ENCODE measurements around the gene SETBP1. TPM values are rescaled to one million over a fixed set of nuclear protein-coding genes. Genes with fewer than 3 reads are reported as not detected.
A peak's percentile ranks its signal among the peaks of the same experiment; 100 is the strongest.

Gene SETBP1
- total RNA-seq, 1 experiment from 2014 or later, result 9.6 TPM

GRCh38 chr18:45056926-45057325 is 376.2 kb downstream of the SETBP1 start:
- H3K27me3 Mint-ChIP-seq (ENCODE audit: low read depth), result no peaks in the 10 kb centered on the region
- 0 out of 2 replicates have a peak, but pooled peaks have one; percentile 28 for ATAC-seq
- peaks cover 6% of the 10 kb centered on the region for H3K4me1 Mint-ChIP-seq
- no peaks in the 10 kb centered on the region for H3K9me3 Mint-ChIP-seq
- no peak overlapping the region for H3K4me3 Mint-ChIP-seq
- H3K36me3 Mint-ChIP-seq, result no peaks in the 10 kb centered on the region
- no peak overlapping the region for H3K27ac Mint-ChIP-seq
- TF ChIP-seq OVOL2 (CRISPR knock-in tag; IDR thresholded peaks at IDR 0.05; ENCODE audit: borderline replicate concordance), result no peak
- TF ChIP-seq, protein P1, sequence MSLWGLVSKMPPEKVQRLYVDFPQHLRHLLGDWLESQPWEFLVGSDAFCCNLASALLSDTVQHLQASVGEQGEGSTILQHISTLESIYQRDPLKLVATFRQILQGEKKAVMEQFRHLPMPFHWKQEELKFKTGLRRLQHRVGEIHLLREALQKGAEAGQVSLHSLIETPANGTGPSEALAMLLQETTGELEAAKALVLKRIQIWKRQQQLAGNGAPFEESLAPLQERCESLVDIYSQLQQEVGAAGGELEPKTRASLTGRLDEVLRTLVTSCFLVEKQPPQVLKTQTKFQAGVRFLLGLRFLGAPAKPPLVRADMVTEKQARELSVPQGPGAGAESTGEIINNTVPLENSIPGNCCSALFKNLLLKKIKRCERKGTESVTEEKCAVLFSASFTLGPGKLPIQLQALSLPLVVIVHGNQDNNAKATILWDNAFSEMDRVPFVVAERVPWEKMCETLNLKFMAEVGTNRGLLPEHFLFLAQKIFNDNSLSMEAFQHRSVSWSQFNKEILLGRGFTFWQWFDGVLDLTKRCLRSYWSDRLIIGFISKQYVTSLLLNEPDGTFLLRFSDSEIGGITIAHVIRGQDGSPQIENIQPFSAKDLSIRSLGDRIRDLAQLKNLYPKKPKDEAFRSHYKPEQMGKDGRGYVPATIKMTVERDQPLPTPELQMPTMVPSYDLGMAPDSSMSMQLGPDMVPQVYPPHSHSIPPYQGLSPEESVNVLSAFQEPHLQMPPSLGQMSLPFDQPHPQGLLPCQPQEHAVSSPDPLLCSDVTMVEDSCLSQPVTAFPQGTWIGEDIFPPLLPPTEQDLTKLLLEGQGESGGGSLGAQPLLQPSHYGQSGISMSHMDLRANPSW (CRISPR knock-in tag; conservative IDR thresholded peaks at IDR 0.05; ENCODE audit: low read depth), result no peak
- TF ChIP-seq CREB1 (CRISPR knock-in tag; IDR thresholded peaks at IDR 0.05), result no peak
- TF ChIP-seq ZNF396 (CRISPR knock-in tag; IDR thresholded peaks at IDR 0.05; ENCODE audit: borderline replicate concordance), result no peak
- TF ChIP-seq AFF4 (CRISPR knock-in tag; IDR thresholded peaks at IDR 0.05; ENCODE audit: borderline replicate concordance), result no peak
- TF ChIP-seq HMGA2 (CRISPR knock-in tag; IDR thresholded peaks at IDR 0.05), result no peak
- TF ChIP-seq, protein P2, sequence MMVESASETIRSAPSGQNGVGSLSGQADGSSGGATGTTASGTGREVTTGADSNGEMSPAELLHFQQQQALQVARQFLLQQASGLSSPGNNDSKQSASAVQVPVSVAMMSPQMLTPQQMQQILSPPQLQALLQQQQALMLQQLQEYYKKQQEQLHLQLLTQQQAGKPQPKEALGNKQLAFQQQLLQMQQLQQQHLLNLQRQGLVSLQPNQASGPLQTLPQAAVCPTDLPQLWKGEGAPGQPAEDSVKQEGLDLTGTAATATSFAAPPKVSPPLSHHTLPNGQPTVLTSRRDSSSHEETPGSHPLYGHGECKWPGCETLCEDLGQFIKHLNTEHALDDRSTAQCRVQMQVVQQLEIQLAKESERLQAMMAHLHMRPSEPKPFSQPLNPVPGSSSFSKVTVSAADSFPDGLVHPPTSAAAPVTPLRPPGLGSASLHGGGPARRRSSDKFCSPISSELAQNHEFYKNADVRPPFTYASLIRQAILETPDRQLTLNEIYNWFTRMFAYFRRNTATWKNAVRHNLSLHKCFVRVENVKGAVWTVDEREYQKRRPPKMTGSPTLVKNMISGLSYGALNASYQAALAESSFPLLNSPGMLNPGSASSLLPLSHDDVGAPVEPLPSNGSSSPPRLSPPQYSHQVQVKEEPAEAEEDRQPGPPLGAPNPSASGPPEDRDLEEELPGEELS (CRISPR knock-in tag; IDR thresholded peaks at IDR 0.05), result no peak
- no peak for TF ChIP-seq ZNF416 (CRISPR knock-in tag; IDR thresholded peaks at IDR 0.05)
- no peak for TF ChIP-seq EMX1 (CRISPR knock-in tag; IDR thresholded peaks at IDR 0.05)
- no peak for TF ChIP-seq ZNF232 (CRISPR knock-in tag; IDR thresholded peaks at IDR 0.05)
- TF ChIP-seq FOXP1 (CRISPR knock-in tag; IDR thresholded peaks at IDR 0.05; ENCODE audit: borderline replicate concordance), result no peak
- TF ChIP-seq, protein P3, sequence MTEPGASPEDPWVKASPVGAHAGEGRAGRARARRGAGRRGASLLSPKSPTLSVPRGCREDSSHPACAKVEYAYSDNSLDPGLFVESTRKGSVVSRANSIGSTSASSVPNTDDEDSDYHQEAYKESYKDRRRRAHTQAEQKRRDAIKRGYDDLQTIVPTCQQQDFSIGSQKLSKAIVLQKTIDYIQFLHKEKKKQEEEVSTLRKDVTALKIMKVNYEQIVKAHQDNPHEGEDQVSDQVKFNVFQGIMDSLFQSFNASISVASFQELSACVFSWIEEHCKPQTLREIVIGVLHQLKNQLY (CRISPR knock-in tag; IDR thresholded peaks at IDR 0.05), result no peak
- TF ChIP-seq, protein P4, sequence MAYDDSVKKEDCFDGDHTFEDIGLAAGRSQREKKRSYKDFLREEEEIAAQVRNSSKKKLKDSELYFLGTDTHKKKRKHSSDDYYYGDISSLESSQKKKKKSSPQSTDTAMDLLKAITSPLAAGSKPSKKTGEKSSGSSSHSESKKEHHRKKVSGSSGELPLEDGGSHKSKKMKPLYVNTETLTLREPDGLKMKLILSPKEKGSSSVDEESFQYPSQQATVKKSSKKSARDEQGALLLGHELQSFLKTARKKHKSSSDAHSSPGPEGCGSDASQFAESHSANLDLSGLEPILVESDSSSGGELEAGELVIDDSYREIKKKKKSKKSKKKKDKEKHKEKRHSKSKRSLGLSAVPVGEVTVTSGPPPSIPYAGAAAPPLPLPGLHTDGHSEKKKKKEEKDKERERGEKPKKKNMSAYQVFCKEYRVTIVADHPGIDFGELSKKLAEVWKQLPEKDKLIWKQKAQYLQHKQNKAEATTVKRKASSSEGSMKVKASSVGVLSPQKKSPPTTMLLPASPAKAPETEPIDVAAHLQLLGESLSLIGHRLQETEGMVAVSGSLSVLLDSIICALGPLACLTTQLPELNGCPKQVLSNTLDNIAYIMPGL (CRISPR knock-in tag; IDR thresholded peaks at IDR 0.05), result no peak
- TF ChIP-seq ZNF281 (CRISPR knock-in tag; IDR thresholded peaks at IDR 0.05), result no peak
- no peak for TF ChIP-seq TCF7 (CRISPR knock-in tag; IDR thresholded peaks at IDR 0.05; ENCODE audit: low read depth)
- TF ChIP-seq MYBL2 (CRISPR knock-in tag; IDR thresholded peaks at IDR 0.05), result no peak
- no peak for DNase-seq (ENCODE audit: low spot score)
- POLR2A ChIA-PET, result no interaction called here
- CTCF ChIA-PET, result interaction anchor here (0.8 to 1.1 kb wide), 2 partner anchors 12 to 156 kb away, joined by 3 to 4 read pairs; no protein-coding TSS in a partner anchor
